Brain pericyte (primary cell): ENCODE results near the gene POC1B.

Experiments used
- DNase-seq: peaks from one replicate; pipeline ENCODE4 v3.0.0-alpha.2; 2012; ENCODE audit warnings: low read depth, low spot score

POC1B gene

DNA sequence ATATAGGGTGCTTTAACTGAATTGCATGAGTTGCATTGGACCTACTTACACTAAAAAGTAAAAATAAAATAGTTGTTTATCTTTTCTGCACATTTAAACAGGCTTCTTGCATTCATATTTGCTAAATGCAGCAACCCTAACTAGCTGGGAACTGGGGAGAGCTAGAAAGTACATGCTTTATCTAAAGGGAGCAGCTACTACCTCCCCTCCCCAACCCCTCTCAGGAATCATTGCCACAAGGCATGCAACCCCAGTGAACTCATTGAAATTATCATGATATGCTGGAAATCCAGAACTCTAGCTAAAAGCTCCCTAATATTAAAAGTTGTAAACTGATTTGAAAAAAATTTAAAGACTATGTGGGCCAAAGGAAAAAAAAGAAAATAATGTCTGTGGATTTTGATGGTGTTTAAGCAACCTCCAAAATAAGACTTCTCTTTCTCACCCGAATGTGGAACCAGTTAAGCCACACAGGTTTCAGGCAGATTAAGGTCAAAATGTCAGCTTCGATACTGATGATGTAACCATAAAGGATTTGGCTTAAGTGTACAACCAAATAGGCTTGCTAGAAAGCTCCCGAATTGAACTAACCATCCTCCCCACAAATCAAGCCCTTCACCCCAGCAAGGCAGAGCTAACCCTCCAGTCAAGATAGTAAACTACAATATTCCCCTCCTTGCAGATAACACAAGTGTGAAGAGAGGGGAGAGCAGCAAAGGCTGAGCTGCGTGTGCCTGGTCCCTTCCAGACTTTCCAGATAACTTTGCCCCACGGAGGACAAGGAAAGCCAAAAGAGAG is 13.8 kb upstream of the POC1B start:
- DNase-seq, result no peak

DNA sequence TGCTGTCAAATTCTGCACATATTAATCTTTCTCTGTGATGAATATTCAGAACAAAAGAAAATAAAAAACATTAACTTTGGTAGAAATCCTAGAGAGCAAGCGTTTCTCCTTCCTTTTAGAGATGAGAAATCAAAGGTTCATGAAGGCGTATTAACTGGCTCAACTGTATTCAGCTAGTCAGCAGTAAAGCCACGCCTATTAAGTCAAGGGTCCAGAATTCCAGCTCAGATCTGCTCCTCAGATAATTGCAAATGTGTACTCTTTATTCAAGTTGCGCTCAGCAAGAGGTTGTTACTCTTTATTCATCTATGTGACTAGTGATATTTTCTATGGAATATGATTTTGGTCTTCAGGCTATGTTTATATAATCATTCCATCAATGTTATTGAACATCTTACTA is 13.1 kb upstream of the POC1B start:
- no peak for DNase-seq

DNA sequence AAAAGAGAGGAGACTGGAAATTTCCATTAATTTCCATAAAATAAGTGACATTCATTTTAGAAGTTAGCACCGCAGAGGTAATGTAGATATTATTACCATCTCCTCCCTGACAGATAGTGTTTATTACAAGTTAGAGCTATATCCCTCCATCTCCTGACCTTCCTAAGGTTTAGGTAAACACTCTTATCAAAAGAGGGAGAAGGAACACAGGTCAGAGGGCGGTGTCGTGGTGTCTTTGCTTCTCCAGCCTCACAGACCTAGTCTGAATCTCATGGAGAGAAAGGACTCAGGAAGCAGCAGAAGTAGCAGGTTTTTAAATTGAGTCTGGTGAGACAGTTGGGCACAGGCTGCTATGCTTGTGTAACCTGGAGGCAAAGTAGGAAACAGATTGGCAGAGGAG is 11.5 kb upstream of the POC1B start:
- DNase-seq, result no peak

DNA sequence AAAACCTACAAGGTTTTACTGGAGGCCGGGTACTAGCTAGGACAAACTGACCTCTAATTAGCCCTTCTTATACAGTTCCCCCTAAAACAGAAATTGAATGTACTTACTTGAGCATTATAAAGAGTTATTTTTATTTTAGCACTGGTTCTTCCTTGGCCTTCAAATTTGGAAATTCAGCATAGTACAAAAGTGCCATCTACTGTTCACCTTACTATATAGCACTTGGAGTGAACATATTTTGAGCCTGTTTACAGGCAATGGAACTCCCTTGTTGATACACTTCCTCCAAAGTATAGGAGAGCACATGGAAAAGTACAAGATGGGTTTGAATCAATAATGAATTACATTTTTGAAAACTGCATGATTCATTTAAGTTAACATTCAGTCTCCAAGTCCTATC is 3.9 kb upstream of the POC1B start:
- no peak for DNase-seq

DNA sequence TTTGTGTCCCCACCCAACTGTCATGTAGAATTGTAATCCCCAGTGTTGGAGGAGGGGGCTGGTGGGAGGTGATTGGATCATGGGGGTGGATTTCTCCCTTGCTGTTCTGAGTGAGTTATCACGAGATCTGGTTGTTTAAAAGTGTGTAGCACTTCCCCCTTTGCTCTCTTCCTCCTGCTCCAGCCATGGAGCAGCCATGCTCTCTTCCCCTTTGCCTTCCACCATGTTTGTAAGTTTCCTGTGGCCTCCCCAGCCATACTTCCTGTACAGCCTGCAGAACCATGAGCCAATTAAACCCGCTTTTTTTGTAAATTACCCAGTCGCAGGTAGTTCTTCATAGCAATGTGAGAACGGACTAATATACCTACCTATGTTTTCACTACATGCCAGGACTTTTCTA is 2.6 kb upstream of the POC1B start:
- no peak for DNase-seq

DNA sequence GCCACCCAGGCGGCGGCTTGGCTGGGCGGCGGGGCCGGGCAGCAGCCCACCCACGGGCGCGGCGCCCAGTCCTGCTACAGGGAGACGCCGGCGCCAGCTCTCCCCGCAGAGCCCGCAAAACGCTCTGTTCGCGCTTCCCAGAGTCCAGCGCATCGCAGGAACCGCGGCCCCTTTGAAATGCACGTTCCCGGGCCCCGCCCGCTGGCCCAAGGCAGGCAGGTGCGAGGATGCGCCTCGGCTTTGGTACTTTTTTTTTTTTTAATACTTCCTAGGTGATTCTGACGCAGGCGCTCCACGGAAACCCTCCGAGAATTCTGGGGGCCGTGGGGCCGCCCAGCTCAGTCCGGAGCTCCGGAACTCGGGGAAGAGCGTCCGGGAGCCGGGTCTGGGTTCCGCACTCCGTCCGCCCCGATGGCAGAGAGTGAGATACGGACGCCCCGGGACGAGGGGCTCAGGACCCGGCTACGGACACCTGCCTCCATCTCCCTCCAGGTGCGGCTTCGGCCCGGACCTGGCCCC is 483 bp downstream of the POC1B start:
- no peak for DNase-seq

DNA sequence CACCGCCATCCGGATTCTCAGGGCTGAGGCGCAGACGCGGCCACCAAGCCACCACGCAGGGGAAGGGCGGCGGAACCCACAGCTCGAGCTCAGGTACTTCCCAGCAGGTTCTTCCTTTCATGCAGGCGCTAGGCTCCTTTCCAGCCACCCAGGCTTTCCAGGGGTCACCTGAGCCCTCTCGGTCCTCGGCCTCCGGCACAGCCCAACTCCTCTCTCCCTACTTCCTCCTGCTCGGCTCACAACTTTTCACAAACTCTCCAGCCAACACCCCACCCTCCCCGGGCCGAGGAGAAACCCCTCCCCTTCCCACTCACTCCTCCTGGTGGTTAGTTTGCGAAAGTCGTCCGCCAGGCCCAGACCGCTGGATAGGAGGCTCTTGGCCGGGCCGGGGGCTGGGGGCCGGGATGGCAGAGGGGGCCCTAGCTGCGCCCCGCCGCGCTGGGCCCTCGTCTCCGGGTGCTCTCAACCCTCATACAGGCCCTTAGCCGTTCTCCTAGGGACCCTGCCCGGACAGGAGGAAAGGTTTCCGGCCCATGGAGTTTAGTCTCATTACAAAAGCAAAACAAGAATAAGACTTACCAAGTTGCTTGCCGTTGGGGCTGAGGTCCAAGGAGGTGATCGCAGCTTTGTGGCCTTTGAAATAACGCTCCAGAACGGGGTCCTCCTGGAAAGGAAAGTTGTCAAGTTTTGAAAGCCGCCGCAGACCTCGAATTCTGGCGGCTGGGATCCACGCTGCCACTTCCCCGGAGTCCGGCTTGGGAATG is 1.1 kb downstream of the POC1B start, which contains the start of gene GALNT4:
Gene GALNT4 (minus strand): TSS at position 256 of the 764 bp plus-strand sequence. CDS start 247 bp downstream, at position 9.
- DNase-seq, result peak; percentile 54

DNA sequence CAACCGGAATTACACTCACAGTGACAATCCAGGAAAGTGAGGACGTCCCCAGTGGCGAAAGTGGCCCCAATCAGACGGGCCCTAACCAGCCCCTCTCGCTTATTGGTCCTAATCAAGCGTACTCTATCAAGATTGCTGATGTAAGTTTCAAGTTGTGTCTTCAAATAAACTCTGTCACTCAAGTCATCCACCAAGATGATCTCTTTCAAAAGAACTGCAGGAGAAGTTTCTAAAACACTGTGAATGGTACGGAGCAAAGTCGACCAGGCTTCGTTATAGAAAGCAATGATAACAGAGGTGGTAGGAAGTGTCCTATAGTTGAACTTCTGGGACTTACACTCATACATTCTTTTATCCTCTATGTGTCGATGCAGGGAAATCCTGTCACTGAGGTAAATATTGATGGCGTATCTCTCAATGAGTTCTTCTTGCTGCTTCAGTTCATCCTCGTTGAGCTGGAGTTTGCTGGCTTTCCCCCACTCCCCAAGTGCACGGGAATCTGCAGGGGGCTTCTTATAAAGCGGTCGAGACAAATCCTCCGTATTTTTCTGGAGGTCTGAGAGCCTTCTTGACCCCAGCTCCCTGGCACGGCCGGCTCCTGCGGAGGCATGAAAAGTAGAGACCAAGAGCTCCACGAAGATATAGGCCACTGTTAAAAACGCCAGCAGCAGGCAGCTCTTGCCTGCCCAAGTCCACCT is 1.9 kb downstream of the POC1B start:
- DNase-seq, result no peak

DNA sequence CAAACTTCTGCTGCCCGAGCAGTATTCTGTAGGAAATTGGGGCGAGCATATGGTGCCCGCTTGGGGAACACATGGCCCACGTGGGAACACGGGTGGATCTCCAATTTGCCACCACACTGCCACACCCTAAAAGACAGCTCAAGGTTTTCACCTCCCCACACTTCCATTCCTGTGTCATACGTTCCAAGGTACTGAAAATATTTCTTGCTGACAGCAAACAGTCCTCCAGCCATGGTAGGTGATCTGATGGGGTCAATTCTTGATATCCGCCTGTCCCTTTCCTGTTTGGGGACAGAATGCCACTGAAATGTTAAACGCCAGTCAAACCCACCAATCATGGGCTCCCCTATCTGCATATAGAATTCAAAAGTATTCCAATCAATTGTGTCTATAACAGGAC is 2.5 kb downstream of the POC1B start:
- DNase-seq, result no peak

DNA sequence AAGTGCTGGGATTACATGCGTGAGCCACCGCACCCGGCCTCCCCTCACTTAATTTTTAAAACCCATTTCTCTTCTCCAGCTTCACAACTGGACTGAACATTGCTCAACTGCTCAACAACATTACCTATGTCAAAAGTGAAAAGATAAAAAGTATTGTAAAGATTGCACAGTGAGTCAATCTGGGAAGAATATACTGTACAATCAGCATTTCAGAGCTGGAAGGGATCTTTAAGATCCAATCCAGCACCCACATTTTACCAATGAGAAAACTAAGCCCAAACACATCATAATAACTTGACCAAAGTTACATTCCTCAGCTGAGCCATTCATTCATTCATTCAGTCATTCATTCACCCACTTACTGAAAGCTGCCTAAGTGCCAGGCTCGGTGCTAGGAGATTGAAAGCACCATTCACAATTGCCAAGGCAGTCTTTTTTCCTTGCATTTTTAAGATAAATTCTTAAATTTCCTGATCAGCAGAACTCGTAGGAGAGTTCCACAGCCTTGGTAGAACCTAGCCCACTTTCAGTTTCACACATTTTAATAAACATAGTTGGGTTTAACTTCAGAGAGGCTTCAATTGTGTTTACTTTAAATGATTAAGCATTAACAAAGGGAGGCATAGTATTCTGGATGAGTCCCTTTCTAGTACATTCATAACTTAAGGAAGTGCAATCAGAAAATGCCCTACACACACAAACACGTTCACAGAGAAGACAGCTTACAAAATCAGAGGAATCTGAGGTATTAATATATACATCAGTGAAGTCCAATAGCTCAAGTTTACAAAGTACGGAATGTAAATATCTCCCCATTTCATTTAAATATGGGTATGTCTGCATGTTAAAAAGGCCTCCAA is 4.3 kb downstream of the POC1B start:
- DNase-seq, result no peak

DNA sequence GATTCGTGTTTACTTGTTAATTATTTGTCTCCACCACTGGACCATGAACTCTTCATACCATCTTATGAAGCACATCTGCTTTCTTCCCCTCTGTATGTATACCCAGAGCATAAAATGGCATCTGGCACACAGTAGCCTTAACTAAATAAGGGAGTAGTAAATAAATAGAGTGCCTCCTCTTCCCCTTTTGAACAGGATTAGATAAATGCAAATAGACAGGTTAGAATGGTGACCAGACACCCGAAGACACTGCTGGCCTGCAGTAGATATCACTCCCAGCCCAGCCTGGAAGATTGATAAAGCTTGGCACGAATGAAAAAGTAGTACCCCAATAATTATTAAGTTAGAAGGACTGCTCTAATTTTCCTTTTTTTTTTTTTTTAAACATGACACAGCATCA is 8.1 kb downstream of the POC1B start:
- DNase-seq, result no peak

DNA sequence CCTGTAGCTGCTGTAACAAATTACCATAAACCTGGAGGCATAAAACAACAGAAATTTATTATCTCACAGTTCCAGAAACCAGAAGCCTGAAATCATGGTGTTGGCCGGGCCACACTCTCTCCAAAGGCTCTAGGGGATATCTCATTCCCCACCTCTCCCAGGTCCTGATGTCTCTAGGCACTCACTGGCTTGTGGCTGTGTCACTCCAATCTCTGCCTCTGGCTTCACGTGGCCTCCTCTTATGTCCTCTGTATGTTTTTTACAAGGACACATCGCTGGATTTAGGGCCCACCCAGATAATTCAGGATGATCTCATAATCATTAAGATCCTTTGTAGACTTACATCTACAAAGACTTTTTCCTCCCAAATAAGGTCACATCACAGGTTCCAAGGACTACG is 9.2 kb downstream of the POC1B start:
- DNase-seq, result no peak

DNA sequence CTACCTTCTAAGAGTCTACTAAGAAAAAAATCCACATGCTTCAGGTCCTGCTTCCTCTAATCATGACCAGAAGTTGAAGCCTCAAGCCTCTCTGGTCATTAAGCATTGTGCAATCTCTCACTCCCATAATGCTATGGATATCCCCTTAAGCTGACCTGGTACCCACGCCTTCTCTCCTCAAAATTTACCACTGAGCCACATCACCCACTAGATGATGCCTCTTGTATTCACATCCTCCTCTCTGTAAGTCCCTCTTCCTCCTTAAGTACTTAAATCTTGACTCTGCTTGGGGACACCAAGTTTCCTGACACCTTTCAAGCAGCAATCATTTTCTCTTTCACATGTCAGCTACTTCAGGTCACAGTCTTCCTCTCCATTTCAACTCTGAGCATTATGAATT is 11.1 kb downstream of the POC1B start:
- no peak for DNase-seq

DNA sequence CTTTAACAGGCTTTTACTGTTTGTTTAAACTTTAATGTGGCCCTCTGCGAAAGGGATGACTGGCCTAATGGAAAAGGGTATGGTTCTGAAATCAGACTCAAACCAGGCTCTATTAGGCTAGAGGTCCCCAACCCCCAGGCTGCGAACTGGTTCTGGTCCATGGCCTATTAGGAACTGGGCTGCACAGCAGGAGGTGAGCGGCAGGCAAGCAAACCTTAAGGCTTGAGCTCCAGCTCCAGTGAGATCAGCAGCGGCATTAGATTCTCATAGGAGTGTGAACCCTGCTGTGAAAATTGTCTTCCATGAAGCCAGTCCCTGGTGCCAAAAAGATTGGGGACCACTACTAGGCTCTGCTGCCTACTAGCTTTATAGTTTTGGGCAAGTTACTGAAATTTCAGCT is 12.3 kb downstream of the POC1B start:
- no peak for DNase-seq

DNA sequence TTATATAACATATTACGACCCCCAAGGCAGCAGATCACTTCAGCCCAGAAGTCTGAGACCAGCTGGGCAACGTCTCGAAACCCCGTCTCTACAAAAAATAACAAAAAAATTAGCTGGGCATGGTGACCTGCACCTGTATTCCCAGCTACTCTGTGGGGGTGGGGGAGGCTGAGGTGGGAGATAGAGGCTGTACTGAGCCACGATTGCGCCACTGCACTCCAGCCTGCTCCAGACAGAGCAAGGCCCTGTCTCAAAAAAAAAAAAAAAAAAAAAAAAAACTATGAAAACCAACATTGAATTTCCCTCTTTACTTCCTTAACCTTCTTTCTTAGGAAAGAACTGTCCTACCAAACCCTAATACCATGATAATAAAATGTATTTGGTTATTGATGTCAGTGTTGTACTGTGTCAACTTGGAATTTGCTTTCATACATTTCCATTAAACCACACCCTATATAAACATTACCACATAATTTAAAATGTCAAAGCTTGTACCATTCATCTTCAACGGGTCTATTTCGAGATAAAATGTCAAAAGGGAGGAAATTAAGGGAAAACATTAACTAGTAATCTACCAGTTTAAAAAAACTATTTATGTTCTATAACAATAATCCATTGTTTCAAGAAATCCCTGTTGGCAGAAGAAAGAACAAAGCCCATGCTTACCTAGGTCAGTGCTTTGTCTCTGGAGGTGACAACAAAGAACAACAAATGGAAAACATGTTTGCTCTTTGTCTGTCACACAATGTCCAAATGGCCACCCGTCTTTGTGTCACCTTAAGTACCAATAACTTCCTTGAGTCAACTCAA is 18.6 kb downstream of the POC1B start:
- no peak for DNase-seq

DNA sequence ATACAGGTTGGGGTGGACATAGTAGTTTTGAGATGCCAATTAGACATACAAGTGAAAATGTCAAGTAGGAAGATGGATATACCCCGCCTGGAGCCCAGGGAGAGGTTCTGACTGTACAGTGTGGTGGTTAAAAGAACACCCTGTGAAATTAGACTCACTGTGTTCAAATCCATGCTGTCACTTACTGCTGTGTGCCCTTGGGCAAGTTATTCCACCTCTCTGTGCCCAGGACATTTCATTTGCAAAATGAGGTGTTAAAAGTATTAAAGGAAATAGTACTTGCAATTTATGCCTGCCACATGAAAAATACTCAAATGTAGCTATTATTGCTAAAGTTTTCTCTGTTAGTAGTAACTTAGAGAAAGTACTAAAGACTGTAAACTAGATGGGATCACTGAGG is 19.8 kb downstream of the POC1B start:
- DNase-seq, result no peak

DNA sequence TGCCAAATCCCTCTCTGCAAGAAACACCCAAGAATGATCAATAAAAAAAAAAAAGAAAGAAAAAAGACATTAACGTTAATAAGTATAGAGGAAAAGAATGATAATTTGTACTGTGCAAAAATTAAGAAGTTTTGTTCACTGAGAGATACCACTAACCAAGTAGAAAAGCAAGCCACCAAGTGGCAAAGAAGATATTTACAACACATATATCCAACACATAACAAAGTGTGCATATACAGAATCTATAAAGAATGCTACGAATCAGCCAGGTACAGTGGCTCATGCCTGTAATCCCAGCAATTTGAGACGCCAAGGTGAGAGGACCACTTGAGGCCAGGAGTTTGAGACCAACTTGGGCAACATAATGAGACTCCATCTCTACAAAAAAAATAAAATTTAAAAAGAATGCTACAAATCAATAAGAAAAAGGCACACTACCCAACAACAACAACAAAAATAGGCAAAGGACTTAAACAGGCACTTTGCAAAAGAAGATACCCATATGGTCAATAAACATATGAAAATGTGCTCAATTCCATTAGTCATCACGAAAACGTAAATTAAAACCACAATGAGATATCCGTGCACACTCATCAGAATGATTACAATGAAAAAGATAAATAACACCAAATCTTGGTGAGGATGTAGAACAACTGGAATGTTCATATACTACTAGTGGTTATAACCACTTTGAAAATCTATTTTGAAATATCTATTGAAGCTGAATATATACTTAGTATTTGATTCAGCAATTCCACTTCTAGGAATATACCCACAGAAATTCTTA is 21.1 kb downstream of the POC1B start:
- DNase-seq, result no peak

DNA sequence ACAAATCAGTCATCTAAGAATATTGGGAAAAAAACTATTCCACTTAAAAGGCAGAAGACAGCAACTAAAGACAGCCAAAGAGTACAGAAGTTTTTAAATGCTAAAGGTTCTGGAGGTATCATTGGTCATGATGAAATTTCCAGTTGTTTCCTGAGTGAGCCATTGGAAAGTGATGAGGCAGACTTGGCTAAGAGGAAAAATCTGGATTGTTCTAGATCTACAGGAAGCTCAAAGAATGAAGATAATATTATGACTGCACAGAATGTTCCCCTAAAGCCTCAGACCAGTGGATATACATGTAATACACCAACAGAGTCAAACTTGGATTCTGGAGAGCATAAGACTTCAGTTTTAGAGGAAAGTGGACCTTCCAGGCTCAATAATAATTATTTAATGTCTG is 24.1 kb downstream of the POC1B start:
- no peak for DNase-seq

DNA sequence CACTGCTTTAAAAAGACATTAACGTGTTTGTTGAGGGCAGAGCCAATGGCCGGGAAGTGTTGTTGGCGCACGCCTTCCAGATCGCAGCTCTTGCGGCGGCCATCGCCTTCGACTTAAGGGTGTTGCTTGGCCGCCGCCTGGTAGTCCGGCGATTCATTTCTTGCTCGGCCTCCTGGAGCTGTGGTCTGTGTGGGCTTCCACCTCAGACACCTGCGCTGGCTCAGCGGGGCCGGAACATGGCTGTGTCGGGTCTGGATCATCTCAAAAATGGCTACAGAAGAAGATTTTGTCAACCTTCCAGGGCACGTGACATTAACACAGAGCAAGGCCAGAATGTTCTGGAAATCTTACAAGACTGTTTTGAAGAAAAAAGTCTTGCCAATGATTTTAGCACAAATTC is 26.0 kb downstream of the POC1B start:
- no peak for DNase-seq

DNA sequence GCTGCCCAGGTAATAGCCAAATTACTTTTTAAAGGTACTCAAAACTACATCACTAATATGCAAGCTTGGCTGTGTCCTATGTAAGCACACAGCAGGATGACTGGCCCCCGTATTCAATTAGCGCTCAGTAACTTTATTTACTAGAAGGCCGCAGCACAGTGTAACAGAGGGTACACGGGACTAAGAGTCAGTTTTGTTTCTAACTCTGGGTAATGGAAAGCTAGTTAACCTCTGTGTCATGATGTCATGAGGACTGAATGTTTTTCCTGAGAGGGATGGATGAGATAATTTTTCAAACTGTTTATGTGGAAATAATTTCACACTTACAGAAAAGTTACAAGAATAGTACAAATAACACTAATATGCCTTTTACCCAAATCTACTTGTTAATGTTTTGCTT is 28.4 kb downstream of the POC1B start:
- no peak for DNase-seq
